ENCODE results near the gene GAS6.
"Not testable (repeated sequence)": the region's sequence is repeated elsewhere in the genome, so short reads cannot be mapped to it uniquely, and the experiment has no call there.

The GAS6 gene

GRCh38 chr13:113806104-113806471, 57.8 kb downstream of the GAS6 start:
- DNase-seq (ENCODE audit: low spot score), result no peak

- no peak for DNase-seq (ENCODE audit: low spot score)
Observed at GRCh38 chr13:113805431-113806103, 58.3 kb downstream of the GAS6 start.

- no peak for DNase-seq (ENCODE audit: low spot score)
Observed at GRCh38 chr13:113804703-113805430, 59.0 kb downstream of the GAS6 start.

GRCh38 chr13:113804017-113804702, 59.7 kb downstream of the GAS6 start:
- no peak for DNase-seq (ENCODE audit: low spot score)

- DNase-seq (ENCODE audit: low spot score), result no peak
Observed at GRCh38 chr13:113803409-113804016, 60.4 kb downstream of the GAS6 start.

GRCh38 chr13:113802761-113803160, 61.1 kb downstream of the GAS6 start:
- no peak for DNase-seq (ENCODE audit: low spot score)

- DNase-seq (ENCODE audit: low spot score), result no peak
Observed at GRCh38 chr13:113802090-113802531, 61.8 kb downstream of the GAS6 start.

- no peak for DNase-seq (ENCODE audit: low spot score)
Observed at GRCh38 chr13:113801289-113801961, 62.5 kb downstream of the GAS6 start.

GRCh38 chr13:113800576-113800926, 63.3 kb downstream of the GAS6 start:
- DNase-seq (ENCODE audit: low spot score), result no peak

GRCh38 chr13:113798200-113798811, 65.6 kb downstream of the GAS6 start:
- DNase-seq (ENCODE audit: low spot score), result no peak

GRCh38 chr13:113796964-113797676, 66.8 kb downstream of the GAS6 start:
- no peak for DNase-seq (ENCODE audit: low spot score)

GRCh38 chr13:113796211-113796963, 67.5 kb downstream of the GAS6 start:
- DNase-seq (ENCODE audit: low spot score), result no peak

- not testable (repeated sequence) for DNase-seq (ENCODE audit: low spot score)
Observed at GRCh38 chr13:113795362-113795761, 68.5 kb downstream of the GAS6 start.

GRCh38 chr13:113794764-113795173, 69.1 kb downstream of the GAS6 start:
- DNase-seq (ENCODE audit: low spot score), result no peak

GRCh38 chr13:113794086-113794485, 69.8 kb downstream of the GAS6 start:
- DNase-seq (ENCODE audit: low spot score), result no peak

- DNase-seq (ENCODE audit: low spot score), result no peak
Observed at GRCh38 chr13:113793718-113794085, 70.2 kb downstream of the GAS6 start.

- DNase-seq (ENCODE audit: low spot score), result no peak
Observed at GRCh38 chr13:113792886-113793717, 70.8 kb downstream of the GAS6 start.

GRCh38 chr13:113792236-113792770, 71.6 kb downstream of the GAS6 start:
- DNase-seq (ENCODE audit: low spot score), result no peak

- DNase-seq (ENCODE audit: low spot score), result no peak
Observed at GRCh38 chr13:113791761-113792160, 72.1 kb downstream of the GAS6 start.
